GM23338 (cell line): ENCODE measurements around the gene AMFR. TPM values are rescaled to one million over a fixed set of nuclear protein-coding genes. Genes with fewer than 3 reads are reported as not detected.

Experiments
- ATAC-seq: fragments of 200-7000 bp; cut with Tn5 transposase; 3 replicates; pipeline ENCODE4 v1.9.1; 2020
- DNase-seq: peaks from one replicate; pipeline ENCODE4 v3.0.0-alpha.2; 2015; ENCODE audit warnings: low spot score
- H2AFZ ChIP-seq: fragments of 200-600 bp; sonication (generic); 2 replicates; pipeline ENCODE4 v1.8.0; 2016; ENCODE audit warnings: antibody characterized with exemption, mild to moderate bottlenecking, moderate library complexity
- H3F3A ChIP-seq: fragments of 200-600 bp; sonication (generic); replicated peaks from 2 replicates; pipeline ENCODE4 v1.8.0; 2017; ENCODE audit warnings: antibody characterized with exemption, mixed run types, low read depth
- H3K27ac ChIP-seq: fragments of 200-600 bp; sonication (generic); 2 replicates; pipeline ENCODE4 v1.6.1; 2016; ENCODE audit warnings: low read depth
- H3K27me3 ChIP-seq: fragments of 200-600 bp; sonication (generic); 2 replicates; pipeline ENCODE4 v1.8.0; 2016; ENCODE audit warnings: mild to moderate bottlenecking, mixed run types, moderate library complexity; ENCODE audit not compliant: insufficient read depth
- H3K36me3 ChIP-seq: fragments of 200-600 bp; sonication (generic); 2 replicates; pipeline ENCODE4 v1.8.0; 2016; ENCODE audit warnings: mild to moderate bottlenecking; ENCODE audit not compliant: insufficient read depth
- H3K4me1 ChIP-seq: fragments of 200-600 bp; sonication (generic); 2 replicates; pipeline ENCODE4 v1.8.0; 2016; ENCODE audit warnings: mild to moderate bottlenecking, moderate library complexity; ENCODE audit not compliant: insufficient read depth
- H3K4me2 ChIP-seq: fragments of 200-600 bp; sonication (generic); 2 replicates; pipeline ENCODE4 v1.7.1; 2017; ENCODE audit warnings: mixed run types
- H3K4me3 ChIP-seq: fragments of 200-600 bp; sonication (generic); 2 replicates; pipeline ENCODE4 v1.6.1; 2016; ENCODE audit warnings: mixed run types
- H3K79me2 ChIP-seq: fragments of 200-600 bp; sonication (generic); replicated peaks from 2 replicates; pipeline ENCODE4 v1.8.0; 2017; ENCODE audit warnings: mild to moderate bottlenecking; ENCODE audit not compliant: insufficient read depth
- H3K9me2 ChIP-seq: fragments of 200-600 bp; sonication (generic); 2 replicates; pipeline ENCODE4 v1.8.0; 2017; ENCODE audit not compliant: insufficient read depth
- H4K20me1 ChIP-seq: fragments of 200-600 bp; sonication (generic); replicated peaks from 2 replicates; pipeline ENCODE4 v1.8.0; 2017; ENCODE audit warnings: mild to moderate bottlenecking; ENCODE audit not compliant: insufficient read depth
- H3K27ac Mint-ChIP-seq: 2 replicates; pipeline ENCODE4 v1.8.0; 2020; ENCODE audit warnings: inconsistent platforms, mild to moderate bottlenecking, moderate library complexity, mixed read lengths
- H3K27me3 Mint-ChIP-seq: 3 replicates; pipeline ENCODE4 v1.8.0; 2022; ENCODE audit warnings: low read depth, mild to moderate bottlenecking, moderate library complexity, mixed read lengths, inconsistent platforms; ENCODE audit not compliant: insufficient read depth, poor library complexity
- H3K36me3 Mint-ChIP-seq: 3 replicates; pipeline ENCODE4 v1.8.0; 2021; ENCODE audit warnings: low read depth, mild to moderate bottlenecking, inconsistent platforms, moderate library complexity, mixed read lengths
- H3K4me1 Mint-ChIP-seq: 3 replicates; pipeline ENCODE4 v1.8.0; 2020; ENCODE audit warnings: mild to moderate bottlenecking, inconsistent platforms, mixed read lengths
- H3K4me3 Mint-ChIP-seq: 3 replicates; pipeline ENCODE4 v1.8.0; 2021; ENCODE audit warnings: moderate library complexity, mild to moderate bottlenecking, inconsistent platforms, mixed read lengths
- H3K9me3 Mint-ChIP-seq: 3 replicates; pipeline ENCODE4 v1.8.0; 2020; ENCODE audit warnings: moderate library complexity, mild to moderate bottlenecking, inconsistent platforms, mixed read lengths
- CREB1 ChIP-seq: fragments of 250-450 bp; sonication (Bioruptor Pico); IDR thresholded peaks from 2 replicates; pipeline ENCODE4 v1.5.0; 2020; ENCODE audit warnings: low read depth, mild to moderate bottlenecking, moderate library complexity
- CTCF ChIP-seq, 2 experiments: fragments of 200-600 bp in 1 of 2; sonication (generic) in 1 of 2; conservative IDR thresholded peaks; 2 replicates each; pipeline versions ENCODE4 v1.5.1 to v1.6.1; 2016 to 2017; ENCODE audit warnings: antibody characterized with exemption in 2 of 2, low read depth in 2 of 2, mild to moderate bottlenecking in 2 of 2, moderate library complexity in 1 of 2
- ETS1 ChIP-seq: IDR thresholded peaks from 2 replicates; pipeline ENCODE4 v1.6.1; 2016; ENCODE audit warnings: antibody characterized with exemption
- EZH2 ChIP-seq: fragments of 200-600 bp; sonication (generic); IDR thresholded peaks from one replicate; pipeline ENCODE4 v1.8.0; 2017; ENCODE audit warnings: antibody characterized with exemption, mild to moderate bottlenecking, low read depth; ENCODE audit not compliant: unreplicated experiment
- EZH2phosphoT487 ChIP-seq: fragments of 200-600 bp; sonication (generic); IDR thresholded peaks from one replicate; pipeline ENCODE4 v1.8.1; 2018; ENCODE audit warnings: antibody characterized with exemption; ENCODE audit not compliant: unreplicated experiment
- JUNB ChIP-seq: IDR thresholded peaks from one replicate; pipeline ENCODE4 v1.6.1; 2016; ENCODE audit warnings: antibody characterized with exemption; ENCODE audit not compliant: unreplicated experiment
- NANOG ChIP-seq: IDR thresholded peaks from 2 replicates; pipeline ENCODE4 v1.6.1; 2016; ENCODE audit warnings: antibody characterized with exemption, borderline replicate concordance
- POLR2AphosphoS5 ChIP-seq: IDR thresholded peaks from 2 replicates; pipeline ENCODE4 v1.6.1; 2016; ENCODE audit warnings: antibody characterized with exemption, low read depth
- STAT1 ChIP-seq: IDR thresholded peaks from one replicate; pipeline ENCODE4 v1.6.1; 2016; ENCODE audit warnings: antibody characterized with exemption; ENCODE audit not compliant: unreplicated experiment
- ZNF331 ChIP-seq: fragments of 250-450 bp; sonication (Bioruptor Pico); IDR thresholded peaks from 2 replicates; pipeline ENCODE4 v1.5.0; 2020; ENCODE audit warnings: low read depth, mild to moderate bottlenecking, moderate library complexity
- polyA plus RNA-seq: library from polyadenylated mRNA; unstranded; fragments of >200 nt; fragmentation: Nextera tagmentation; extraction: Ambion mirVana; gene quantifications from 2 replicates; pipeline ENCODE4 v1.2.1, GENCODE V29; 2016
- total RNA-seq: library from RNA; depleted of rRNA; stranded (reverse); fragments of >200 nt; shearing (Covaris generic); gene quantifications from 2 replicates; pipeline ENCODE4 v1.2.3, GENCODE V29; 2014

Gene AMFR
- total and polyA plus RNA-seq, 2 experiments from 2014 or later, result 9.0 to 41.1 TPM

GRCh38 chr16:56419740-56420548 is 5.4 kb downstream of the AMFR start:
- no peaks in the 10 kb centered on the region for H3K9me3 Mint-ChIP-seq
- H3K4me3 ChIP-seq, result no peak overlapping the region
- H4K20me1 ChIP-seq, result peaks cover 23% of the 10 kb centered on the region
- peaks cover 21% of the 10 kb centered on the region for H3K27me3 Mint-ChIP-seq
- H3K27ac ChIP-seq, result no peak overlapping the region
- ATAC-seq (no peak), DNase-seq (peak; percentile 4)
- H3K79me2 ChIP-seq, result peaks cover 91% of the 10 kb centered on the region
- TF ChIP-seq NANOG, result no peak
- TF ChIP-seq ZNF331 (CRISPR knock-in tag), result no peak
- peak; percentile 32 to 47; a peak in 3 of 4 replicates for TF ChIP-seq CTCF (conservative IDR thresholded peaks at IDR 0.05; ENCODE audit: low read depth in 2 of 2)
- TF ChIP-seq POLR2AphosphoS5, result no peak
- no peak for TF ChIP-seq EZH2phosphoT487
- H3K9me2 ChIP-seq, result peaks cover 3% of the 10 kb centered on the region; the same call in 1 of the 2 replicates
- H3K36me3 Mint-ChIP-seq, result no peaks in the 10 kb centered on the region
- H3K4me3 Mint-ChIP-seq, result no peak overlapping the region
- H3K4me1 Mint-ChIP-seq, result peaks cover 43% of the 10 kb centered on the region
- H3K4me2 ChIP-seq, result no peak overlapping the region
- H3K4me1 ChIP-seq, result peaks cover 43% of the 10 kb centered on the region
- no peaks in the 10 kb centered on the region for H3F3A ChIP-seq
- no peak overlapping the region for H3K27ac Mint-ChIP-seq
- H3K36me3 ChIP-seq, result no peaks in the 10 kb centered on the region
- no peak overlapping the region for H2AFZ ChIP-seq
- peaks cover 15% of the 10 kb centered on the region for H3K27me3 ChIP-seq

GRCh38 chr16:56417138-56417537 is 8.2 kb downstream of the AMFR start:
- peaks cover 17% of the 10 kb centered on the region for H4K20me1 ChIP-seq
- H3K27me3 ChIP-seq, result no peaks in the 10 kb centered on the region
- no peaks in the 10 kb centered on the region for H3K36me3 ChIP-seq
- Mint-ChIP-seq H3K9me3 (no peaks in the 10 kb centered on the region), H3K27me3 (peaks cover 6% of the 10 kb centered on the region), H3K27ac (no peak overlapping the region), H3K36me3 (peaks cover 3% of the 10 kb centered on the region), H3K4me1 (peaks cover 30% of the 10 kb centered on the region), H3K4me3 (no peak overlapping the region)
- H3F3A ChIP-seq, result no peaks in the 10 kb centered on the region
- peaks cover 30% of the 10 kb centered on the region for H3K4me1 ChIP-seq
- H3K4me2 ChIP-seq, result no peak overlapping the region
- H2AFZ ChIP-seq, result no peak overlapping the region
- H3K9me2 ChIP-seq, result peaks cover 2% of the 10 kb centered on the region; the same call in 1 of the 2 replicates
- H3K27ac ChIP-seq, result no peak overlapping the region
- ATAC-seq (no peak), DNase-seq (no peak)
- H3K4me3 ChIP-seq, result no peak overlapping the region
- H3K79me2 ChIP-seq, result peaks cover 85% of the 10 kb centered on the region
- TF ChIP-seq JUNB (no peak), POLR2AphosphoS5 (no peak), EZH2 (no peak), CREB1 (CRISPR knock-in tag) (no peak), ETS1 (no peak), NANOG (no peak), ZNF331 (CRISPR knock-in tag) (no peak), STAT1 (no peak), CTCF (conservative IDR thresholded peaks at IDR 0.05; ENCODE audit: low read depth in 2 of 2) (no peak)
